ENCODE results near the gene MOB3B. TPM values are rescaled to one million over a fixed set of nuclear protein-coding genes. Genes with fewer than 3 reads are reported as not detected.
A peak's percentile ranks its signal among the peaks of the same experiment; 100 is the strongest.

The MOB3B gene
- polyA plus RNA-seq, 1 of the 3 experiments (the other 2 are of a cell fraction) = 0.90 TPM

- Histone ChIP-seq H3K79me2 (ENCODE audit: insufficient read depth) (no peaks in the 10 kb centered on the region), H3K9me3 (no peaks in the 10 kb centered on the region), H4K20me1 (ENCODE audit: insufficient read depth) (no peaks in the 10 kb centered on the region), H3K4me1 (ENCODE audit: control insufficient read depth in 1 of 2, insufficient read depth in 2 of 2, low read depth in 1 of 2, low read length in 1 of 2) (peaks cover 5 to 43% of the 10 kb centered on the region in 2 experiments; a peak in 2 of 4 replicates), H3K36me3 (replicated peaks in 1 of 2; ENCODE audit: control insufficient read depth in 1 of 2, insufficient read depth in 2 of 2, low read length in 1 of 2) (no peaks in the 10 kb centered on the region), H3K27ac (ENCODE audit: low read depth in 2 of 2, low read length in 1 of 2) (peak overlapping the region; percentile 43 to 93; a peak in 2 of 4 replicates), H3K9ac (no peak overlapping the region), H3F3A (replicated peaks; ENCODE audit: insufficient read depth) (no peaks in the 10 kb centered on the region), H3K9me2 (no peaks in the 10 kb centered on the region), H3K4me3 (ENCODE audit: low read depth in 2 of 2, low read length in 1 of 2) (no peak overlapping the region), H2AFZ (ENCODE audit: low read depth) (no peak overlapping the region), H3K27me3 (ENCODE audit: insufficient read depth) (no peaks in the 10 kb centered on the region), H3K4me2 (no peak overlapping the region)
- ChIA-PET CTCF (no interaction called here), POLR2A (interaction anchor here (0.7 kb wide), 1 partner anchor 106 kb away, joined by 5 read pairs; no protein-coding TSS in a partner anchor)
- DNase-seq = no peak
- TF ChIP-seq FOXM1 (IDR thresholded peaks at IDR 0.05; ENCODE audit: low read depth) (no peak), ELF1 (IDR thresholded peaks at IDR 0.05) (no peak), NFIC (IDR thresholded peaks at IDR 0.05; ENCODE audit: borderline replicate concordance) (no peak), TEAD4 (IDR thresholded peaks at IDR 0.05; ENCODE audit: borderline replicate concordance, insufficient read depth) (no peak), JUND (IDR thresholded peaks at IDR 0.05) (no peak), MXI1 (IDR thresholded peaks at IDR 0.05; ENCODE audit: low read depth, low read length) (no peak), RFX5 (IDR thresholded peaks at IDR 0.05; ENCODE audit: low read length) (no peak), EZH2phosphoT487 (IDR thresholded peaks at IDR 0.05; ENCODE audit: borderline replicate concordance, low read depth) (no peak), FOSL2 (IDR thresholded peaks at IDR 0.05; ENCODE audit: borderline replicate concordance, low read depth) (no peak), MAX (IDR thresholded peaks at IDR 0.05; ENCODE audit: low read depth) (no peak), GABPA (IDR thresholded peaks at IDR 0.05; ENCODE audit: low read depth) (no peak), RCOR1 (IDR thresholded peaks at IDR 0.05; ENCODE audit: low read length) (no peak), PBX3 (IDR thresholded peaks at IDR 0.05) (no peak), GATA2 (CRISPR knock-in tag; IDR thresholded peaks at IDR 0.05) (no peak)
- TF ChIP-seq, protein P1, sequence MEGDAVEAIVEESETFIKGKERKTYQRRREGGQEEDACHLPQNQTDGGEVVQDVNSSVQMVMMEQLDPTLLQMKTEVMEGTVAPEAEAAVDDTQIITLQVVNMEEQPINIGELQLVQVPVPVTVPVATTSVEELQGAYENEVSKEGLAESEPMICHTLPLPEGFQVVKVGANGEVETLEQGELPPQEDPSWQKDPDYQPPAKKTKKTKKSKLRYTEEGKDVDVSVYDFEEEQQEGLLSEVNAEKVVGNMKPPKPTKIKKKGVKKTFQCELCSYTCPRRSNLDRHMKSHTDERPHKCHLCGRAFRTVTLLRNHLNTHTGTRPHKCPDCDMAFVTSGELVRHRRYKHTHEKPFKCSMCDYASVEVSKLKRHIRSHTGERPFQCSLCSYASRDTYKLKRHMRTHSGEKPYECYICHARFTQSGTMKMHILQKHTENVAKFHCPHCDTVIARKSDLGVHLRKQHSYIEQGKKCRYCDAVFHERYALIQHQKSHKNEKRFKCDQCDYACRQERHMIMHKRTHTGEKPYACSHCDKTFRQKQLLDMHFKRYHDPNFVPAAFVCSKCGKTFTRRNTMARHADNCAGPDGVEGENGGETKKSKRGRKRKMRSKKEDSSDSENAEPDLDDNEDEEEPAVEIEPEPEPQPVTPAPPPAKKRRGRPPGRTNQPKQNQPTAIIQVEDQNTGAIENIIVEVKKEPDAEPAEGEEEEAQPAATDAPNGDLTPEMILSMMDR (IDR thresholded peaks at IDR 0.05) = no peak
- TF ChIP-seq, protein P2, sequence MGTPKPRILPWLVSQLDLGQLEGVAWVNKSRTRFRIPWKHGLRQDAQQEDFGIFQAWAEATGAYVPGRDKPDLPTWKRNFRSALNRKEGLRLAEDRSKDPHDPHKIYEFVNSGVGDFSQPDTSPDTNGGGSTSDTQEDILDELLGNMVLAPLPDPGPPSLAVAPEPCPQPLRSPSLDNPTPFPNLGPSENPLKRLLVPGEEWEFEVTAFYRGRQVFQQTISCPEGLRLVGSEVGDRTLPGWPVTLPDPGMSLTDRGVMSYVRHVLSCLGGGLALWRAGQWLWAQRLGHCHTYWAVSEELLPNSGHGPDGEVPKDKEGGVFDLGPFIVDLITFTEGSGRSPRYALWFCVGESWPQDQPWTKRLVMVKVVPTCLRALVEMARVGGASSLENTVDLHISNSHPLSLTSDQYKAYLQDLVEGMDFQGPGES (IDR thresholded peaks at IDR 0.05; ENCODE audit: low read depth, low read length) = no peak
- TF ChIP-seq, protein P3, sequence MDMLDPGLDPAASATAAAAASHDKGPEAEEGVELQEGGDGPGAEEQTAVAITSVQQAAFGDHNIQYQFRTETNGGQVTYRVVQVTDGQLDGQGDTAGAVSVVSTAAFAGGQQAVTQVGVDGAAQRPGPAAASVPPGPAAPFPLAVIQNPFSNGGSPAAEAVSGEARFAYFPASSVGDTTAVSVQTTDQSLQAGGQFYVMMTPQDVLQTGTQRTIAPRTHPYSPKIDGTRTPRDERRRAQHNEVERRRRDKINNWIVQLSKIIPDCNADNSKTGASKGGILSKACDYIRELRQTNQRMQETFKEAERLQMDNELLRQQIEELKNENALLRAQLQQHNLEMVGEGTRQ (IDR thresholded peaks at IDR 0.05; ENCODE audit: borderline replicate concordance, low read depth, low read length) = no peak
- WGBS (ENCODE audit: low lambda C conversion rate) = 89% methylated on average over 3 of the region's 3 CpGs
Observed at GRCh38 chr9:27355166-27355565, 174.4 kb downstream of the MOB3B start.
